AG09309 (cell line): ENCODE results near the gene RBM38.
A peak's percentile ranks its signal among the peaks of the same experiment; 100 is the strongest.

Source experiments
- DNase-seq: peaks from one replicate; pipeline ENCODE4 v3.0.0-alpha.2; 2010; ENCODE audit warnings: low read depth
- H3K4me3 ChIP-seq: 2 replicates; pipeline ENCODE4 v1.5.1; 2011; ENCODE audit warnings: mild to moderate bottlenecking, low read depth, low read length, moderate library complexity; ENCODE audit not compliant: control insufficient read depth
- TF ChIP-seq, protein P1 (sequence below): IDR thresholded peaks from 2 replicates; pipeline ENCODE4 v1.5.1; 2011; ENCODE audit warnings: mild to moderate bottlenecking, low read depth, low read length, inconsistent platforms; ENCODE audit not compliant: insufficient read depth, control insufficient read depth; ENCODE audit errors: missing control alignments

RBM38 gene

DNA sequence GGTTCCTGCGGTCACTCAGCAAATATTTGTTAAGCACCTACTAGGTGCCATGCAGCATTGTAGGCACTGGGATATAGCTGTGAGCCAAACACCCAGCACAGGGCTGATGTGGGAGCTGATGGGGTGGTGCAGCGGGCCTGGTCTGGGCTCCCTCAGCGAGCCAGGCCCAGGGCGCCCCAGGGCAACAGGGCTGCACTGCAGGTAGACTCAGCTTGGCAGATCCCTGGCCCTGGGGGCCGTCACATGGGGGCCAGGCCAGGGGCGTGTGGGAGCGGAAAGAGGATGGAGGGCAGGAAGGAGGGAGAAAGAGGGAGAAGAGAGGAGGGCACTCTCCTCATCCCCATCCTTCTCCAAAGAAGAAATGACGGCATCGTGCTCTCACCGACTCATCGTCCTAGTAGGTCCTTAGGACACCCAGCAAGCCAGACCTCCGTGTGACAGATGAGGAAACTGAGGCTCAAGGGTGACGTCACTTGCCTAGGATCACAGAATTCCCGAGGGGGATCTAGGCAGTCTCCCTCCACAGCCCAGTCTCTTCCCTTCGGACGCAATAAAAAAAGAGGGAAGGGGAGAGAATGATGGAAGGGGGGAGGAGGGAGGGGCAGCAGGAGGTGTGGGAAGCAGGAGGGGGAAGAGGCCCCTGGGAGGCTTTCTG lies 53.3 kb downstream of the RBM38 start:
- no peak for DNase-seq
- TF ChIP-seq, protein P1, sequence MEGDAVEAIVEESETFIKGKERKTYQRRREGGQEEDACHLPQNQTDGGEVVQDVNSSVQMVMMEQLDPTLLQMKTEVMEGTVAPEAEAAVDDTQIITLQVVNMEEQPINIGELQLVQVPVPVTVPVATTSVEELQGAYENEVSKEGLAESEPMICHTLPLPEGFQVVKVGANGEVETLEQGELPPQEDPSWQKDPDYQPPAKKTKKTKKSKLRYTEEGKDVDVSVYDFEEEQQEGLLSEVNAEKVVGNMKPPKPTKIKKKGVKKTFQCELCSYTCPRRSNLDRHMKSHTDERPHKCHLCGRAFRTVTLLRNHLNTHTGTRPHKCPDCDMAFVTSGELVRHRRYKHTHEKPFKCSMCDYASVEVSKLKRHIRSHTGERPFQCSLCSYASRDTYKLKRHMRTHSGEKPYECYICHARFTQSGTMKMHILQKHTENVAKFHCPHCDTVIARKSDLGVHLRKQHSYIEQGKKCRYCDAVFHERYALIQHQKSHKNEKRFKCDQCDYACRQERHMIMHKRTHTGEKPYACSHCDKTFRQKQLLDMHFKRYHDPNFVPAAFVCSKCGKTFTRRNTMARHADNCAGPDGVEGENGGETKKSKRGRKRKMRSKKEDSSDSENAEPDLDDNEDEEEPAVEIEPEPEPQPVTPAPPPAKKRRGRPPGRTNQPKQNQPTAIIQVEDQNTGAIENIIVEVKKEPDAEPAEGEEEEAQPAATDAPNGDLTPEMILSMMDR: no peak
- no peak overlapping the region for H3K4me3 ChIP-seq

DNA sequence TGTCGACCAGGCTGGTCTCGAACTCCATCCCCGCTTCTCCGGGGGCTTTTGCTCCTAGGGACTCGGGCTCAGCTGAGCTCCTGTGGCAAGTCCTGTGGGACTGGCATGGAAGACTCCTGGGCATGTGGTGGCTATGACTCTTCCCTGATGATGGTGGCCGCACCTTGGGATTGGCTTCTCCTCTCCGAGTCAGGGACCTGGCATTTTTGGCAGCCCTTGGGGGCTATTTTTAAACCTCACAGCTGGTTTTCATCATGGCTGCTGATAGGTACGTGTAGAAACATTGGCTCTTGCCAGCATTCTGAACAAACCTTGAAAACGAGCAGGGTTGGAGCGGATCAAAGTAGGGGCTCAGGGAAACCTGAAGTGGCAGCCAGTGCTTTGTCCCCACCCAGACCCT lies 54.1 kb downstream of the RBM38 start:
- no peak overlapping the region for H3K4me3 ChIP-seq
- TF ChIP-seq, protein P1: no peak
- peak; percentile 56 for DNase-seq

DNA sequence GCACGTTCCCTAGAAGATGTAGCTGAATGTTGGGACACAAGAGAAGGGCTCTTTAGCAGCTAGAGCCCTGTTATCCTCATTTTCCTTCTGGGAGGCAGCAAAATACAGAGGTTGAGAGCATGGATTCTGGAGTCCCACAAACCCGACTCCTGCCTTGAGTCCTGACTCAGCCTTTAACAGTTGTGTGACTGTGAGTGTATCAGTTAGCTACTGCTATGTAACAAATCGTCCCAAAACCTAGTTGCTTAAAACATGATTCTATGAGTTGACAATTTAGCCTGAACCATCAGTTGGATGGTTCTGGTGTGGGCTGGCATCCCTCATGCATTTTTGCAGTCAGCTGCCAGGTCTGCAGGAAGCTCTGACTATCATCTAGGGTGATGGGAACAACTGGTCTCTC lies 54.6 kb downstream of the RBM38 start:
- no peak overlapping the region for H3K4me3 ChIP-seq
- no peak for DNase-seq
- TF ChIP-seq, protein P1: no peak

DNA sequence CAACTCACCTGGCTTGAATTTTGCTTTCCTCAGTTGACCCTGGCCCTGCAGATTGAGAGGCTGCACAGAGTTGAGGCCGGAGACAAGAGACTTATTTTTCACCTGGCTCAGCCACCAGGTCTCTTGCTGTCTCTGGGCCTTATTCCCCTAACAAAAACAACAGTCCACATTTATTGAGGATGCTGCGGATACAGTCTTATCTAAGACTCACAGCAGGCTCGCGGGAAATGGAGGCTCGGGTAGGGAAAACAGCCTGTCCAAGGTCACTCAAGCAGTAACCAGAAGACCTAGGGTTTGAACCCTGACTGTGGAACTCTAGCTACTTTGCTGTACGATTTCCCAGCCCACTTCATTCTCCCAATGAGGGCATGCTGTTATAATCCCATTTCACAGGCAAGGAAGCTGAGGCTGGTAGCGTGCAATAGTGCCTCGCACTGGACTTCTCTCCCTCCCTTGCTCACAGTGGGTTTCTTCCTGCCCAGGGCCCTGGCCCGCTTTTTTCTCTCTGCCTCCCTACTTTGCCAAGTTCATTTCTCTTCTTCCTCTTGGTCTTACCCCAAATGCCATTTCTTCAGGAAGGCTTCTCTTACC lies 57.7 kb downstream of the RBM38 start:
- no peak overlapping the region for H3K4me3 ChIP-seq
- no peak for DNase-seq
- TF ChIP-seq, protein P1: no peak

DNA sequence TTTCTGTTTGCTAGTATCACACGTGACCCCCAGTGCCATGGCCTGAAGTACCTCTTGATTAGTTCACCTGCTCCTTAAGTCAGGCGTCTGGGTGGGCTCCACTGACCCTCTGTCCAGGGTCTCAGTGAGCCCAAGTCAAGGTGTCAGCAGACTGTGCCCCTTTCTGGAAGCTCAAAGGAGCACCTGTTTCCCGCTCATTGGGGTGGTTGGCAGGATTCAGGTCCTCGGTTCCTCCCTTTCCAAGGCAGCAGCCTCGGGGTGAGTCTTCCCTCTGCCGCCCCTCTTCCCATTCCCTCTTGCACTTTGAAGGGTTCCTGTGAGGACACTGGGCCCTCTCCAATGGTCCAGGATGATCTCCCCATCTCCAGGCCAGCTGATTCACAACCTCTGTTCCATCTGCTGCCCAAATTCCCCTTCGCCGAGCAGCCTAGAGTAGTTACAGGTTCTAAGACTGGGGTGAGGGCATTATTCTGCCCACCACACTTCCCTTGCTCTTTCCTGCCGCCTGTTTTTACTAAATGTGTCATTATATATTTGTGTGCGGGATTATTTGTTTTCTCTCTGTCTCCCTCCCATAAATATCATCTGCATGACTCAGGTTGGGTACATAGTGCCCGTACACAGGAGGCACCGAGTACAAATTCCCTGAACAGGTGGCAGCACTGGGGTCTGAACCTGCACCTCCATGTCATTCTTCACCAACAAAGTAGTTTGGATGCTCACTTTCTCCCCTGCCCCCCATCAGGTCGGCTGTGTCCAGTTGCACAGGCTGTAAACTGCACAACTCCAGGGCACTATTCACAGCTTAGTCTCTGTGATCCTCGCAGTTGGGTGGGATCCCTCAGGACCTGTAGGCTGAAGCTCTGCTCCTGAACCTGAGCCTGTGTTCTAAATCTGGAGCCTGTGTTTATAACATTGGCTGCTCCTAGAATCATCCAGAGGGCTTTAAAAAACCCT lies 58.5 kb downstream of the RBM38 start:
- no peak overlapping the region for H3K4me3 ChIP-seq
- TF ChIP-seq, protein P1: no peak
- DNase-seq: no peak

DNA sequence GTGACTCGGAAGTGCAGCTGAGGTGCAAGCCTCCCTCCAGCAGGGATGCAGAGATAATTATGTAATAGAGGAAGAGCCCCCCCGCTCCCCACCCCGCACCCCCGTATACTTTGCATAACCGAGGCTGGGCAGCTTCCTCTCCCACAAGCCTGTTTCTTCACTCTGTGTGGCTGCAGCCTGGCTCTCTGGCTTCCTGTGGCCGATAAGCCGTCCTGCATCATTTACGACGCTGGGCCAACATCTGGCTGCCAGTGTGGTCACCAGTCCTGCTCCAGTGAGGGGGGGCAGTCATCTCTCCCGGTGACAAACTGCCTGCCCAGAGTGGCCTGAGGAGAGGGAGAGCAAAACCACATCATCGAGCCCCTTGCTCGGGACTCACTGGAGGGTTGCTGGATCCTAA lies 59.2 kb downstream of the RBM38 start:
- H3K4me3 ChIP-seq: no peak overlapping the region
- peak; percentile 14 for DNase-seq
- TF ChIP-seq, protein P1: no peak
